GM19240 (cell line): ENCODE data around the gene TM9SF2.

ENCODE experiments used
- DNase-seq: peaks from one replicate; pipeline ENCODE4 v3.0.0; 2011; ENCODE audit warnings: low spot score; ENCODE audit not compliant: insufficient read length

Gene TM9SF2

GRCh38 chr13:99577934-99578917 lies 77.0 kb downstream of the TM9SF2 start:
- no peak for DNase-seq

DNA sequence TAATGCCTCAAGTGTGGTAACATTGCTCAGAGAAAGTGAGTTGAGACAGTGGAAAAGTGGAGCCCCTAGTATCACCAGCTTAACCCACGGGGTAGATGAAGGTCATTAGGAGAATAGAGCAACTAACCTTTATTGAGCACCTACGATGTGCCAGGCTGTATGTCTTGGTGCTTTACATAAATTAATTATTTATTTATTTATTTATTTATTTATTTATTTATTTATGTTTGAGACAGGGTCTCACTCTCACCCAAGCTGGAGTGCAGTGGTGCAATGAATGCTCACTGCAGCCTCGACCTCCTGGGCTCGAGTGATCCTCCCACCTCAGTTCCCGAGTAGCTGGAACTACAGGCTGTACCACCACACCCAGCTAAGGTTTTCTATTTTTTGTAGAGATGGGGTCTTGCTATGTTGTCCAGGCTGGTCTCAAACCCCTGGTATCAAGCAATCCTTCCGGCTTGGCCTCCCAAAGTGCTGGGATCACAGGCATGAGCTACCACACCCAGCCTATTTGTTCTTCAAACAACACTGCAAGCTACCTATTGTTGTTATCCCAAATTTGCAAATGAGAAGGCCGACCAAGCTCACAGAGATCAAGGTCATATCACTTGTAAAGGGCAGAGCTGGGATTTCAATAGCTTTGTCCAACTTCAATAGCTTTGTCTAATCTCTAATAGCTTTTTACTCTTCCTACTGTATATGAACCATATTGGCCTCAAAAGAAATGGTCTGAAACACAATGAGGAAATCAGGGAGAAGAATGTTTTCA lies 79.4 kb downstream of the TM9SF2 start:
- DNase-seq = no peak

- no peak for DNase-seq
Measured at GRCh38 chr13:99582511-99582910, 81.2 kb downstream of the TM9SF2 start.

DNA sequence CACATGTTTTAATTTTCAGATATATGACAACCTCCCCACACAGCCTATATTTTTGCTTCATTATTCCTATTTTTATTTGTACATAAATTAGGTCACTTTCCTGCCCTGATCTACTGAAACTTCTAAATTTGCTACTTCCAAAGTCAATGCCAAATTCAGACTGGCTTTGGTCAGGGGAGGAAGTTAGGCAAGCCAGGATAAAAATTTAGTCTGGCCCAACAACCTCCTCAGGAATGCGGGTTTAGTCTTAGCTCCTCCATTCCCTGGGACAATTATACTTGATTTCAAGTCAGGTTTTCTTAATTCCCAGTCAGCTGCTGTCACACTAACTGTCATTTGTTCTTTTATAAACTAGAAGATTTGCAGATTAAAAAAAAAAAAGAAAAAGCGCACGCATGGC lies 84.3 kb downstream of the TM9SF2 start:
- DNase-seq = no peak

GRCh38 chr13:99587021-99587420 lies 85.7 kb downstream of the TM9SF2 start:
- no peak for DNase-seq

DNA sequence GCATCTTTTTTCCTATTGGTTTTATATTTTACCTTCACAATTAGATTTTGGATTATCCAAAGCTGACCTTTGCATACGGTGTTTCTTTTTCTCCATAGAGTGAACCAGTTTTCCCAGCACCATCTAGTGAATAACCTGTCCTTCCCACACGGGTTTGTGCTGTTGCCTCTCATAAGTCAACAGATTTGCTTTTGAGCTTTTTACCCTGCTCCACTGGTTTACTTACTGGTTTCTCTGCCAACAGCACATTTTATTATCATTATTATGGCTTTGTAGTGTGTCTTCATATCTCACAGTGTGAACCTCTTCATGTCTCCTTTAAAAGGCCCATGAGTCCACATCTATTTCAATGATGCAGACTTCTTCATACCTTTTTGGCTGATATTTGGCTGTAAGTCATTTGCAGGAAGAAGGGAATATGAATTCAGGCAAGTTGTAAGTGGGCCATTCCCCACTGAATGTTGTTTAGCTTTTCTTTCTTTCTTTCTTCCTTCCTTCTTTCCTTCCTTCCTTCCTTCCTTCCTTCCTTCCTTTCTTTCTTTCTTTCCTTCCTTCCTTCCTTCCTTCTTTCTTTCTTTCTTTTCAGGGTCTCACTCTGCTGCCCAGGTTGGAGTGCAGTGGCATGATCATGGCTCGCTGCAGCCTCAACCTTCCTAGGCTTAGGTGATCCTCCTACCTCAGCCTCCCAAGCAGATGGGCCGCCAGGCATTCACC lies 86.8 kb downstream of the TM9SF2 start:
- DNase-seq = no peak

GRCh38 chr13:99589575-99589974 lies 88.3 kb downstream of the TM9SF2 start:
- DNase-seq = no peak

DNA sequence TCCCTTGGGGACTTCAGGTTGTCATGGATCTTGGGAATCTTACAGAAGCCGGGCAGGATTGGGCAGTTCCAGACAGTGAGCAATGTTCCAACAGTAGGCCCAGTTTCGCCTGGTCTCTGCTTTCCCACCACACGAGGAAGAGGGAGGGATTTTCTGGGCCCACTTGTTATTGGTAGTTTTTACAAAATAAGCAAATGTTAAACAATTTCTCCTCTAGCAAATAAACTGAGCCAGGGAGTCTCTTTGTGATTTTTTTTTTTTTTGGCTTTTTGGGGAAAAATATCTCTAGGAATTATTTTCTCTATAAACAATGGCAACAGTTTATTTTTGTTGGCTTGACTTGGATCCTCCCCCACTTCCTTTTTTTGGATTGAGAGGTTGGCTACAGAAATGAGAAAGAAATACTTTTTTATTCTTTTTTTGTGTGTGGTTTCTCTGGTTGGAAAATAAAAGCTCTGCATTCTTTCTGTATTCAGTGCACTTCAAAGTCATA lies 89.3 kb downstream of the TM9SF2 start:
- DNase-seq = no peak

- no peak for DNase-seq
Measured at GRCh38 chr13:99596180-99596579, 94.9 kb downstream of the TM9SF2 start.

DNA sequence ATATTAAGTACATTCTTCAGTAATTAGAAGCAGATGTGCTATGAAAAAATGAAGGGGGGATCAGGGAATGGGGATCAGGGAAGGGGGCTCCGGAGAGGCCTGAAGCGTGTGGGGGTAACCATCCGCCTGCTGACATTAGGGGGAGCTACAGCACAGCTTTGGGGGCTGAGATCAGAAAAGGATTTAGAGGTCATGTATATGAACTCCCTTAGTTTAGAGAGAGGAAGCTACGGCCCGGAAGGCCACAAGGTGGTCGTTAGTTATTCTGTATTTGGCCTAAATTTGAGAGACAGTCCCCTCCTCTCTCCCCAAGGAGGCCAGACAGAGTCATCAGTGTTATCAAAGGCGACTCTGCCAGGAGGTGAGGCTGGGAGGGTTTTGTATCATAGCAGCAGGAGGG lies 99.0 kb downstream of the TM9SF2 start:
- no peak for DNase-seq

- no peak for DNase-seq
Measured at GRCh38 chr13:99601535-99601934, 100.3 kb downstream of the TM9SF2 start.

- DNase-seq = no peak
Measured at GRCh38 chr13:99604636-99605035, 103.4 kb downstream of the TM9SF2 start.

DNA sequence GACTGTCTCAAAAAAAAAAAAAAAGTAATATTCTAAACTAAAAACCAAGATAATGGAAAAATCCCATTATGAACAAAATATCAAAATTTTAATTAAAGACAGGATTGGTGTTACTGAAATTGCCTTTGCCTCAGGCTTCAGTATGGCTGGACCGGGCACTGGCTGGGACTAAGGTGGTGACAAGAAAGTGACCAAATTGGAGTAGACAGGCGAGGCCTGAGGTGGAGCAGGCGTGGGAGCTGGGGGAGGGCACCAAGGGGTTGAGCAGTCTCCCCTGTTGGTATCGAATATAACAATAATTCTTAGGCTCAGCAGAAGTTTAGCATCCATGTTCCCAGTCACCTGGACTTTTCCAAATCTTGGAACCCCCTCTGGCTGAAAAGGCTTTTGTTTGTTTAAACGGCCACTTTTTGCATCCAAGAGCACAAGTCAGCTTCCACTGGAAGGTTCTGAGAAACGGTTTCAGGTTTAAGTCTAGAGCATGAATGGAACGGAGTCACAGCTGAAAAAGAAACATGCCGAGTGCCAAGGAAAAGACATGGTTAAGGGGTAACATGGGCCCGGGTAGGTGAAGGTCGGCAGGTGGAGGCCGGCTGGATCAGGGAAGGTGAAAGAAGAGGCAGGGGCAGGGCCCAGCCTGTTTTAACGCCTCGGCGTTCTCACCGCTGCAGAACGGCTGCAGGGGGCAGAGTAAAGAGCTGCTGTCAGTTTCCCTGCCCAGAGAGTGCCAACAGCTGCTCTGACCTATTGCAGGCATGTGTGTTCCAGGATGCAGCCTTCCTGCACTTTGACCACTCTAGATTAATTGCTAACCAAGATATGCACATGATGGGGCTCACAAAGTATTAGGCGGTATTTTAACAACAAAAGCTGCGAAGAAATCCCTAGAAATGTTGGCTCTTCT lies 104.4 kb downstream of the TM9SF2 start:
- DNase-seq = peak; percentile 14

GRCh38 chr13:99606324-99607066 lies 105.2 kb downstream of the TM9SF2 start, which contains the start of gene CLYBL:
TSS of gene CLYBL (plus strand) at chr13:99606690.
- DNase-seq = peak; percentile 53

GRCh38 chr13:99608345-99608744 lies 107.1 kb downstream of the TM9SF2 start:
- no peak for DNase-seq

DNA sequence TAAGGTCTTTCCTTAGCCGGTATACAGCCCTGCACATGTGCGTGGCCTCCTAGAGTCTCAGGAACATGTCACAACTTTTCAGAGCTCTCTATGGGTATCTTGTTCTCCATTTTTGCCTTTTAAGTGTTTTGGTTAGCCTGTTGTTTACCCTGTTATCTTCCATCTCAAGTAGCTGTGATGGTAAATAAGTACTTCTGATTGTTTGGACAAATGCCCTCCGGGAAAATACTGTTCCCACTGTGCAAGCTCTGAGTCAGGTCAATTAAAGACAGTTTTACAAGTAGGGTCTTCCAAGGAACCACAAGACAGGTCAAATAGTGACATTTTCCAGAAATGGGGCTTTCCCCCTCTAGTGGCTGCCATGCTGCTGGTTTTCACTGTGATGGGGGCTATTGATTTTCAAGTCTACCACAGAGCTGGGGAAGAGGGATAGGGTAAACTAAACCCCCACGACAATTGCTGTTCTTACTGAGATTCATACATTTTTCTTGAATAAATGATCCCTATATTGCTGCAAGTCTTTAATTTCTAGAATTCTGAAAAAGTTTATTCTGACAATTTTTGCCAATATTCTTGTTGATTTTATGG lies 109.5 kb downstream of the TM9SF2 start:
- no peak for DNase-seq
